ENCODE data around the gene ANAPC2.

- TF ChIP-seq, protein P1, sequence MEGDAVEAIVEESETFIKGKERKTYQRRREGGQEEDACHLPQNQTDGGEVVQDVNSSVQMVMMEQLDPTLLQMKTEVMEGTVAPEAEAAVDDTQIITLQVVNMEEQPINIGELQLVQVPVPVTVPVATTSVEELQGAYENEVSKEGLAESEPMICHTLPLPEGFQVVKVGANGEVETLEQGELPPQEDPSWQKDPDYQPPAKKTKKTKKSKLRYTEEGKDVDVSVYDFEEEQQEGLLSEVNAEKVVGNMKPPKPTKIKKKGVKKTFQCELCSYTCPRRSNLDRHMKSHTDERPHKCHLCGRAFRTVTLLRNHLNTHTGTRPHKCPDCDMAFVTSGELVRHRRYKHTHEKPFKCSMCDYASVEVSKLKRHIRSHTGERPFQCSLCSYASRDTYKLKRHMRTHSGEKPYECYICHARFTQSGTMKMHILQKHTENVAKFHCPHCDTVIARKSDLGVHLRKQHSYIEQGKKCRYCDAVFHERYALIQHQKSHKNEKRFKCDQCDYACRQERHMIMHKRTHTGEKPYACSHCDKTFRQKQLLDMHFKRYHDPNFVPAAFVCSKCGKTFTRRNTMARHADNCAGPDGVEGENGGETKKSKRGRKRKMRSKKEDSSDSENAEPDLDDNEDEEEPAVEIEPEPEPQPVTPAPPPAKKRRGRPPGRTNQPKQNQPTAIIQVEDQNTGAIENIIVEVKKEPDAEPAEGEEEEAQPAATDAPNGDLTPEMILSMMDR (IDR thresholded peaks at IDR 0.05) = no peak
- TF ChIP-seq ELK1 (IDR thresholded peaks at IDR 0.05; ENCODE audit: low read depth, low read length) (no peak), MYC (IDR thresholded peaks at IDR 0.05; ENCODE audit: borderline replicate concordance, low read length) (no peak), EP300 (IDR thresholded peaks at IDR 0.05) (no peak), CBX2 (IDR thresholded peaks at IDR 0.05; ENCODE audit: borderline replicate concordance, low read depth) (no peak), POLR2A (IDR thresholded peaks at IDR 0.05; ENCODE audit: low read length) (no peak), HDAC2 (IDR thresholded peaks at IDR 0.05) (no peak)
- TF ChIP-seq, protein P2, sequence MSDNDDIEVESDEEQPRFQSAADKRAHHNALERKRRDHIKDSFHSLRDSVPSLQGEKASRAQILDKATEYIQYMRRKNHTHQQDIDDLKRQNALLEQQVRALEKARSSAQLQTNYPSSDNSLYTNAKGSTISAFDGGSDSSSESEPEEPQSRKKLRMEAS (IDR thresholded peaks at IDR 0.05) = no peak
Measured at GRCh38 chr9:137158625-137159024, 29.7 kb downstream of the ANAPC2 start.
